ENCODE data around the gene FKBP1A.
"Not testable (repeated sequence)": the region's sequence is repeated elsewhere in the genome, so short reads cannot be mapped to it uniquely, and the experiment has no call there.

Gene FKBP1A

GRCh38 chr20:1417273-1417672, 24.4 kb upstream of the FKBP1A start:
- DNase-seq (ENCODE audit: low spot score), result no peak

GRCh38 chr20:1415667-1416468, 23.0 kb upstream of the FKBP1A start:
- DNase-seq (ENCODE audit: low spot score), result no peak

GRCh38 chr20:1414982-1415381, 22.1 kb upstream of the FKBP1A start:
- no peak for DNase-seq (ENCODE audit: low spot score)

GRCh38 chr20:1405801-1406200, 12.9 kb upstream of the FKBP1A start:
- no peak for DNase-seq (ENCODE audit: low spot score)

- no peak for DNase-seq (ENCODE audit: low spot score)
Observed at GRCh38 chr20:1403624-1404023, 10.8 kb upstream of the FKBP1A start.

DNA sequence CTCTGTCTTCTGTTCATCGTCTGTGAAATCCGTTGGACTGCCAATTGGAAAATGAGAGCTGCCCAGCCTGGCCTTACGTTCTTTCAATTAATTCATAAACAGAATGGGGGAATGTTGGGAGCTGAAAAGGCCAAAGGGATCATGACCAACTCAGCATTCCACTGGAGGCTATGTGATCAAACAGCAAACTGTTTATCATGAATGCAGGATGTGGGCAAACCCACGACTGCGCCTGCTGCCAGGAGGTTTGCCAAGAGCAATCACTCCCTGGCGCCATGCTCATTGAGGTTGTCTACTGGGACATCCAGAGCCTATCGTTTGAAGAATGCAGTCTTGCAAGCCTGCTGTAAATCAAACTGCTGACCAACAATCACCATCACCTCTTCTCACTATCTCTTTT, 9.3 kb upstream of the FKBP1A start:
- DNase-seq (ENCODE audit: low spot score), result no peak

GRCh38 chr20:1401451-1401907, 8.6 kb upstream of the FKBP1A start:
- DNase-seq (ENCODE audit: low spot score), result no peak

- DNase-seq (ENCODE audit: low spot score), result not testable (repeated sequence)
Observed at GRCh38 chr20:1399678-1400366, 7.0 kb upstream of the FKBP1A start.

DNA sequence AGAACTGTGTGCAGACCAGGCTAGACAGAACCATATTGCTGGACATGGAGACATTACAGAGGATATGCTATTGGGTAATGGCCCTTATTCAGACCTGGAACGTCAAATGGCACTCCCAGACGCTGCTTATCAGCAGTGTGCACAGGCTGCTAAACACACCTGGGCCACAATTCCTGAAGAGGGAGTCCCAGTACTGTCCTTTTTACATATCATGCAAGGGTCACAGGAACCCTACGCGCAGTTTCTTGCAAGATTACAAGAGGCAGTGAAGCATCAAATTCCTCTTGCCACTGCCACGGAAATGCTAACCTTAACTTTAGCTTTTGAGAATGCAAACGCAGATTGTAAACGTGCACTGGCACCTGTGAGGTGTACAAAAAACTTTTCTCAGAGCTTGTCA, 5.3 kb upstream of the FKBP1A start:
- not testable (repeated sequence) for DNase-seq (ENCODE audit: low spot score)

GRCh38 chr20:1397710-1398109, 4.9 kb upstream of the FKBP1A start:
- no peak for DNase-seq (ENCODE audit: low spot score)

GRCh38 chr20:1396702-1397101, 3.8 kb upstream of the FKBP1A start:
- no peak for DNase-seq (ENCODE audit: low spot score)

DNA sequence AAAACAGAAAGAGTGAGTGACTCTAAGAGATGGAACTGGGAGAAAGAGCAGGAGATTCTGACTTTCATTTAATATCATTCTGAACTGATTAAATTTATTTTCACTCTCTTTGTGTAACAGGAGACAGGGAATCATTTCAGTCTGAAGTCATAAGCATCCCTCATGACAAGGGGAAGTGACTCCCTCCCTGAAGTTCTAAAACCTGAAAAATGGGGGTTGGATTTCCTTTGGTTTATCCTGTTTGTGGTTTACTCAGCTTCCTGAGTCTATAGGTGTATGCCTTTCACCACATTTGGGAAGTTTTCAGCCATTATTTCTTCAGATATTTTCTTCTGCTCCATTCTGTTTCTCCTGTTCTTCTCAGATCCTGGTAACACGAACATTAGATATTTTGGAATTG, 3.4 kb upstream of the FKBP1A start:
- DNase-seq (ENCODE audit: low spot score), result no peak

GRCh38 chr20:1394686-1395085, 1.8 kb upstream of the FKBP1A start:
- no peak for DNase-seq (ENCODE audit: low spot score)

GRCh38 chr20:1393507-1393882, 641 bp upstream of the FKBP1A start:
- no peak for DNase-seq (ENCODE audit: low spot score)

GRCh38 chr20:1392443-1392692, 486 bp downstream of the FKBP1A start:
- no peak for DNase-seq (ENCODE audit: low spot score)

GRCh38 chr20:1391640-1392442, 1.0 kb downstream of the FKBP1A start:
- no peak for DNase-seq (ENCODE audit: low spot score)

- DNase-seq (ENCODE audit: low spot score), result no peak
Observed at GRCh38 chr20:1390581-1391403, 2.1 kb downstream of the FKBP1A start.

DNA sequence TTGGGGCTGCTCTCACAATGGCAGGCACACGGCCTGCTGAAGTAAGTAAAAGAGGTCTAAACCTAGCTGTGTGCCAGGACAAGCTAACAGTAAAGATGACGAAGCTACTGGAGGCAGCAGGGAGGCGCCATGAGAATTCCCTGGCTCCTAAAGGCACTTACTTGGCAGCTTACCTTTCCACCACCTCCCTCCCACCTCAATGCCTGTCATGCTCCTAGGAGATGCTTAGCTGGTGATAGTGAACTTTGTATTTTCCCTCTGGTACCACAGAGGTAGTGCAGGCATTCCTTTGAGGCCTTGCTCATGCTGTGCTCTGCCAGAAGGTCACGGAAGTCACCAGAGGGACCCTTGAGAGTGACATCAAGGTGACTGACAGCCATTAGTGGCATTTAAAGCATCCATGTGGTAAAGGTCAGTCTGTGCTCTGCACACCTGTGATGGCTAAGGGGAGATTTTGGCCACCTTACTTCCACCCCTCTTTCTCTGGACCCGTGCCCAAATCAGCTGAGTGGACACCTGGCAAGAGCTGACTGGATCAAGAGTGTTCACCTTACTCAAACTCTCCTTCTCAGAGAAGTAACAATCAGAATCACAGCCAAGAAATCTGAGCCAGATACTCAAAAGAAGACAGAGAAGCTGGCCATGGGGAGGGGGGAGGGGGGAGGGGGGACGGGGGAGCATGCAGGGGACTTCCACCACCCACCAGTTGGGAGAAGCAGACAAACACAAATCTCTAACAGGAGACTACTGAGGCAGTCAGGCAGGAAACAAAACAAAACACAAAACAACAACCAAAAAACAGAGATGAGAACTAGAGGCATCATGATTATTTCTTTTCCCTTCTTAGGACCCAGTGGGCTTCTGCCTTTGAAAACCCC, 2.9 kb downstream of the FKBP1A start:
- DNase-seq (ENCODE audit: low spot score), result no peak

DNA sequence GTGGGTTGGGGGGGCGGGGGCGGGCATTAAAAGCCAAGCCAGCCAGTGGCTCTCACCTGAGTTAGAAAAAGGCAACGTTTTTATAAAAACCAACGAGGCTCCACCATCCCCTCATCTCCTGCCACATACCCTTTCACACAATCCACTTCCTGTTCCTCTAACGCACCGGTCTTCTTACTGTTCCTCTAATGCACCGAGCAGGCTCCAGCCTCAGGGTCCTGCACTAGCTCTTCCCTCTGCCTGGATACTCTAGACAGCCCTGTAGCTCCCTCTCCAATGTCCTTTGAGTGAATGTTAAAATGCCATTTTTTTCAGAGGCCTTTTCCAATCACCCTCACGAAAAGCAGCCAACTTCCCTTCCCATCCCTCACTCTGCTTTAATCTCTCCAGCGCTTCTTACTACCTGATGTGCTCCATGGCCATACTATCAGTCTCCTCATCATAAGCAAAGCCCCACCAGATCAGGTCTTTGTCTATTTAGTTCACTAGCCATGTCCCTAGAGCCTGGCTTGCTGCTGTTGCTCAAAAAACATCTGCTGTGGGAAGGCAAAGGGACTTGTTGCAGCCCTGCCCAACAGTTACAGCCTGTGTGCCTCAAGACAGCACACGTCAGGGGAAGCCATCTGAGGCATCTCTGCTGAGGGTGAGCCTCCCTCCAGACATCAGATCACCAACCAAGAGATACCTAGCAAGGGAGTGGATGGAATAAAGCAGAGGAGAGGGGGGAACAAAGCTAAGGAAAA, 3.9 kb downstream of the FKBP1A start:
- no peak for DNase-seq (ENCODE audit: low spot score)

GRCh38 chr20:1388253-1388652, 4.6 kb downstream of the FKBP1A start:
- no peak for DNase-seq (ENCODE audit: low spot score)

Measured in globus pallidus (tissue), 1 donor.